GM12872 (cell line): ENCODE results near the gene JAZF1.

Source experiments
- CTCF ChIP-seq: IDR thresholded peaks from 3 replicates; pipeline ENCODE4 v1.5.1; 2011; ENCODE audit warnings: low read depth, mild to moderate bottlenecking, low read length, moderate library complexity; ENCODE audit not compliant: insufficient read depth

The JAZF1 gene

GRCh38 chr7:28054531-28055160 lies 125.9 kb downstream of the JAZF1 start:
- TF ChIP-seq CTCF: no peak

- no peak for TF ChIP-seq CTCF
Observed at GRCh38 chr7:28052933-28053332, 127.7 kb downstream of the JAZF1 start.

GRCh38 chr7:28048694-28049093 lies 131.9 kb downstream of the JAZF1 start:
- no peak for TF ChIP-seq CTCF

GRCh38 chr7:28046035-28046434 lies 134.6 kb downstream of the JAZF1 start:
- TF ChIP-seq CTCF: no peak

- no peak for TF ChIP-seq CTCF
Observed at GRCh38 chr7:28045592-28045991, 135.0 kb downstream of the JAZF1 start.

- no peak for TF ChIP-seq CTCF
Observed at GRCh38 chr7:28044825-28045224, 135.8 kb downstream of the JAZF1 start.

GRCh38 chr7:28042721-28043120 lies 137.9 kb downstream of the JAZF1 start:
- no peak for TF ChIP-seq CTCF
